DMS 273 (cell line): ENCODE results near the gene THAP11.
"Not testable (repeated sequence)": the region's sequence is repeated elsewhere in the genome, so short reads cannot be mapped to it uniquely, and the experiment has no call there.

Experiments
- DNase-seq: peaks from one replicate; lab custom pipeline; 2025; ENCODE audit not compliant: unreplicated experiment; lab: John Stamatoyannopoulos, UW

THAP11 gene

DNA sequence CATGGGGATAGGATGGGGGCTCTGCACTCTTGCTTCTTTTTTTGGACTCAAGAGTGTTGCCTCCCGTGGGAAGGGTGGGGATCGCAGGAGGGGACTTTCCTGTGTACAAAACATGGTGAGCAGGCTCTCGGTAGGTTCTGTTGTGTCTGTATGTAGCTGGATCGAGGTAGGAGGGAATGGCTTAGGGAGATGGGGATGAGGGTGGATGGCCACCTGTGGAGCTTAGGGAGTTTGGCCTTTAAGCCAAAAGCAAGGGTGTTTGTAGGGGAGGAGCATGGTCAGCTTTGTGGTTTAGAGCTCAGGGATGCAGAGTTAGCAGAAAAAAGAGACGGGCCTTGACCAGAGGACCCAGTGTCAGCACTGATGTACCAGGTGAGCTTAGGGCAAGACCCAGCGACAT is 19.8 kb downstream of the THAP11 start:
- no peak for DNase-seq

DNA sequence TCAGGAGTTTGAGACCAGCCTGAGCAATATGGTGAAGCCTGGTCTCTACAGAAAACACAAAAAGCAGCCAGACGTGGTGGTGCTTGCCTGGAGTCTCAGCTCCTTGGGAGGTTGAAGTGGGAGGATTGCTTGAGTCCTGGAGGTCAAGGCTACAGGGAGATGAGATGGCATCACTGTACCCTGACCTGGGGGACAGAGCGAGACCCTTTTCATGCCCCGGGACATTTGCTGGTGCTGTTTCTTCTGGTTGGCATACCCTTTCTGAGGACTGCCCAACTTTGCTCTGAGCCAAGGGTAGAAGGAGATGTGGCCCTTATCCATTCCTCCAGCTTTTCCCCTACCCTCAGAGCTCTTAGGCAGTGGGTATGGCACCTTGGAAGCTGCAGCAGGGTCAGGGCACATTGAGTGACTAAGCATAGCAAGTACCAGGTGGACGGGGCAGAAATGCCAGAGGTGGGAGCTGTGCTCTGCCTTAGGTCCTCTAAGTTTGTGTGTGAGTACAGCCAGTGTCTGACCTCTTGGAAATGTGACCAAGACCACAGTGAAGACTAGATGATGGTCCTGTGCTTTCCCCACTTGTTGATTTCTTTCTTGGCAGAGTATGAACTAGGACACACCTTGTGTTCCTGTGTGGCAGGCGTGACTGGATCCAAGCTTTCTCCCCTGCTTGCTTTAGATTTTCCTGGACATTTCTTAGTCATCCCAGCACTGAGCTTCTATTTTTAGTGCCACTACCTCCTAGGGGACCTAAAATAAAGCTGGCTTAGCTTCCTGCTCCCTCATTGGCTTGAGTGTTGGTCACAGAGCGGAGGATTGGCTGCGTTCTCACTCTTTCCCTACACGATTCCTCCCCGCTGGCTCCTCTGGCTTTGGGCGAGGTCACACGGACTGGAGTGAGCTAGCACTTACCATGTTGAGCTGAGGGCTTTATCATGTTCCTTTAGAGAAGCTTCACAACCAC is 20.8 kb downstream of the THAP11 start:
- no peak for DNase-seq

DNA sequence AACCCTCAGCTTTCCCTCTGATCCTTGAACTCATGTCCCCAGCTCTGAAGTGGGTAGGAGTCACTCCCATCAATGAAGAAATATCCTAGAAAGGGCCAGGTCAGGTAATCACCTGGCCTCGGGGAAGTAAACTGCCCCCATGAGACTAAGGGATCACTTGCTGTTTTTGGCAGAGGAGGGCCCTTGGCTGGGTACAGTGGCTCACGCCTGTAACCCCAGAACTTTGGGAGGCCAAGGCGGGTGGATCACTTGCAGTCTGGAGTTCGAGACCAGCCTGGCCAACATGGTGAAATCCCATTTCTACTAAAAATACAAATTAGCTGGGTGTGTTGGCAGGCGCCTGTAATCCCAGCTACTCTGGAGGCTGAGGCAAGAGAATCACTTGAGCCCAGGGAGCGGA is 21.9 kb downstream of the THAP11 start:
- not testable (repeated sequence) for DNase-seq

DNA sequence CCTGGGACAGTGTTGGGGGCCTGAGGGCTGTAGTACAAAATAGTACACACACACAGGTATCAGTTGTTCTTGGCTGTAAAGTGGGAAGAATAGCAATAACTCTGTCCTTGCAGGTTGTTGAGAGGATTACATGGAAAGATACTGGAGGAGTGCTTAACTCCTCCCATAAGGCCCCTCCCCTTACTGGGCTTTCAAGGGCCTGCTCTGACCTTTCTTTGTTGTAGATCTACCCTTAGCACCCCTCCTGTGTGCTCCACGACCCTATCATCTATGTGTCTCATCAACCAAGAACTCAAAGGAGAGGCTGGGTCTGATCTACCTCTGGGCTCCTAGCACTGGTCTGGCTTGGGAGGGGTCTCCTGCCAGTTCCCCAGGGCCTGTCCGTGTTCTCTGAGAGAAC is 22.5 kb downstream of the THAP11 start:
- no peak for DNase-seq

DNA sequence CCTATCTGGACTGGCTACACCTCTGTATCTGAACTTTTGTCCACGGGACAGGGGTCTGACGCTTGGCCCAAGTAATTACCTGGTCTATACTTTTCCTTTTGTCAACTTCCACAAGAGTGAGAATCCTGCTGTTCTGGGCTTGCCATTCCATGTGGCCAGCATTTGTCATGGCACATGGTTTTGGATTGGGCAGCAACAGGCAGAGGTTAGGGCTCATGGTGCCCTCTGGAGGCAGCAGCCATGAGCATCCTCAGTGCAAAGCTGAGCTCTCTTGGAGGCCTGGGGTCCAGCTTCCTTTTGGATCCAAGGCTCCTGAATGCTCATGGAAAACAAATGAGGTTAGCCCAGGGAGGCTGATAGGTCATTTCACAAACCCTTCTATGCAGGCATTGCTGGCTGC is 23.2 kb downstream of the THAP11 start:
- peak; percentile 69 for DNase-seq

DNA sequence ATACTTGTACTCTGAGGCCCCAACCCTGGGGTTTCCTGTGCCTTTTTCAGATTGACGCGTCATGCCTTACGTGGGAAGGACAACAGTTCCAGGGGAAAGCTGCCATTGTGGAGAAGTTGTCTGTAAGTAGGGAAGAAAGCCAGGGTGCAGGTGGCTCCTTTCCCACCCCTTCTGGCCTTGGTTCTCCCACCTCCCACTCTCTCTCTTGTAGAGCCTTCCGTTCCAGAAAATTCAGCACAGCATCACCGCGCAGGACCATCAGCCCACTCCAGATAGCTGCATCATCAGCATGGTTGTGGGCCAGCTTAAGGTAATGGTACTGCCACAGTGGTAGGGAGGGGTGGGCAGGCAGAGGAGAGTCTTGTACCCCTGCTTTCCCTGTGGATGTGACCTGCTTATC is 26.2 kb downstream of the THAP11 start:
- DNase-seq, result no peak

DNA sequence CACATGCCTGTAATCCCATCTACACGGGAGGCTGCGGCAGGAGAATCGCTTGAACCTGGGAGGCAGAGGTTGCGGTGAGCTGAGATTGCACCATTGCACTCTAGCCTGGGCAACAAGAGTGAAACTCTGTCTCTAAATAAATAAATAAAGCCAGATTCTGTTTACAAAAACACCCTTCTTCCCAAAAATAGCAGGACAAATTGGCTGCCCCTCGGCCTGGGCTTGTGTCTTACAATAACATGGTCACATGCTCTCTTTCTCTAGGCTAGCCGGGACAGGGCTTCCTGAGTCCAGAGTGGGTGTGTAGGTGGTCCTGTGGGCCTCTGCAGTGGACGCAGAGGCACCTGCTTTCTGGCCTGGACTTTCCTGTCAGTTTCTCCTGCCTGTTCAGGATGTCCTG is 27.5 kb downstream of the THAP11 start:
- DNase-seq, result no peak

DNA sequence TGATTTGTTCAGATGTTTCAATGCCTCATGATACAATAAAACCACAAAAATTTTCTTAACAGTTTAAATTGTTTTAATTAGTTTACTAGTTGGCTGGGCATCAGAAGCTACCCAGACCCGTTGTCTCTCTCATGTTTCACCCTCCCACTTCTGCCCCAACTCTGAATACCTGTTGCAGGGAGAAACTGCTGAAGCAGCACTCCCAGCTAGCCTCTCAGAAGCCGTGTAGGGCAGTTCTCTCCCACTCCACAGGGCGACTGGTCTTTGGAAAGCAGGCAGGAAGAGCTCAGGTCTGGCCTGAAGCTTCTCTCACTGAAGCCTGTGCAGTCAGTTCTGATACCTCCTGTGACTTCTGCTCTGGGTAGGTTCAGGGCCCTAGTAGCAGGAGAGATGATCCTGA is 29.1 kb downstream of the THAP11 start:
- no peak for DNase-seq

DNA sequence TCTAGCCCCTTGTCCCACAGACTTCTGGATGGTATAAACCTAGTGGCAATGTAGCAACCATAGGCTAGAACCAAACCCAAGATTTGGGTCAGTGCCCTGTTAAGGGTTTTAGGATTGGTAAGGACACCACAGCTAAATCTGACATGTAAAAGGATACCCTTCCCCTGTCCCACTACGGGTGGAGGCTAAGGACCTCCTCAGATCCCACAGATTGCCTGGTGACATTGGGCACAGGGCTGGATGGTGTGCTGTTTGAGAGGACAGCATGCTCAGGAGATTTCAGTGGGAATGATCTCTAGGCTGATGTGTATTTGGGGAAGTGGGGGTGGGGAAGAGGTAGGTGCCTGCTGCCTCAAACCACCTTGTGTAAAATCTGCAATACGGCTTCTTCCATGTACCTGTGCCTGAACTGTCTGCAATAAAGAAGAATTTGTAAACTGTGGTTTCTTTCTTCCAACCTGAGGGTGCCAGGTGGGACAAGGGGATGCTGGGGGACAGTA is 30.1 kb downstream of the THAP11 start:
- no peak for DNase-seq

DNA sequence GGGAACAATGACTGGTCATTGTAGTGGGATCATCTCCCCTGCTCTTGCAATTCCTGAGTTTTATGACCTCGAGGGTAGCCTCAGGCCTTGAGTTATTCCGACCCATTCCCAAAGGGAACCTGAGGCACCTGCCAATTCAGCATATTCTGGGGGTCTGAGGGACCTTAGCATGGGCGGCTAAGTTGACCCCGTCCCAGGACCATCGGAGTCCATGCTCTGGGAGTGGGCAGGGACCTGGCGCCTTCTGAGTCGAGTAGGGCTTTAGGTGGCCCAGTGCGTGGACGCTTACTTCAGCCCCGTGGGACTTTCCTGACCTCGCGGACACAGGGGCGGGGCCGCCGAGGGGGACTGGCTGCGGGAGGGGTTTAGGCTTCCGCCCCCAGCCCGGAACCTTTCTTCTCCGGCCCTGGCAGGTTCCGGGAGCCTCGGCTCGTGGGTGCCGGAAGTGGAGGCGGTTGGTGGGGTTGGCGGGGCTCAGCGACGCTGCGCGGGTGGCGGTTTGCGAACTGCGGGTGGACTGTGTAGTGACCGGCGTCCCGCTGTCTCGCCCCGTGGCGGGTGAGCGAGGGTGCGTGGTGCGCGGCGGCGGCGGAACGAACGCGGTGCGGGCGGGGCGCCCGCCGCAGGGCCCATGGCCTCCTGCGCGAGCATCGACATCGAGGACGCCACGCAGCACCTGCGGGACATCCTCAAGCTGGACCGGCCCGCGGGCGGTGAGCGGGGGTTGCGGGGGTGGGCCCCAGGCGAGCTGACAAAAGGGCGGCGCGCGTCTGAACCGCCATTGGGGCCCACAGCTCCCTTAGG is 30.7 kb downstream of the THAP11 start, which contains the start of gene EDC4:
Gene EDC4, plus strand, starts transcription at position 422 of the 804 bp plus-strand sequence. Its CDS starts 210 bp downstream, at position 632.
- peak; percentile 92 for DNase-seq

DNA sequence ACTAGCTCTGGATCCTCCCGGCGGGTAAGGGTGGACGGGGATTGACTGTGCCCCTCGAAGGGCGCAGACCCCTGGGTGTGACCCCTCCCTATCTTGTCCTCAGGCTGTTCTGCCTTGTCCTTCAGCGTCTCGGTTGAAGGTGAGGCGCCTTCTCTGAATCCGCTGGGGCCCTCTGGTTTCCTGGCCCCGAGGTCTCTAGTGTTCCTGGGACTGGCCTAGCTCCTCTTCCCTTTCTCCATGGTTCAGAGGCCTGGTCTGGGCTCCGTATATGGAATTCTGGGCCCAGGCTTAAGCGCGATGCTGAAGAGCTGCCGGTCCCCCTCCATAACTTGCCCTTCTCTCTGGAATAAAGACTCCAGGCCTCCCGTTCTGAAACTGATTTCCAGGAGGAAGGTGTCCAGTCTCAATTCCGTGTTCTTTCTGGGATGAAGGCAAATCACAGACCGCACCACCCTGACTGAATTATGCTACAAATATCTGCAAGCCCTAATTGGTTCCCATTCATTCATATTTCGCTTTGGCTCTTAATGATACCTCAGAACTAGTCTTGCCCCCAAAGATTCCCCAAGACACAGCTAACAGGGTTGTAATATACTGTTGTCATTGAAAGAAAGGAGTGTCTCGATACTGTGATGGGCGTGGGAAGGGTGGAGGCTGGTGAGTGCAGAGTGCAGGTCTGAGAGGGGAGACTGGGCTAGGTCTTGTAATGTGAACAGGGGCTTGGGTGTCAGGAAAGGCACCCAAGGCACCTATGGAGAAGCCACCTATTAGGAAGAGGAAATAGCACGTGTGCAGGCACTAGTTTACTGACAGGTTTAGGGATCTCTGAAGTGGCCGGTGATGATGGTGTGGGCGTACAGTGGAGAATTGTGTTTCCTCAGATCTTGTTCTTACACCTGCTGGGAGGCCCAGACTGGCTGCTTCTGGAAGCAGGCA is 31.6 kb downstream of the THAP11 start:
- DNase-seq, result peak; percentile 55

DNA sequence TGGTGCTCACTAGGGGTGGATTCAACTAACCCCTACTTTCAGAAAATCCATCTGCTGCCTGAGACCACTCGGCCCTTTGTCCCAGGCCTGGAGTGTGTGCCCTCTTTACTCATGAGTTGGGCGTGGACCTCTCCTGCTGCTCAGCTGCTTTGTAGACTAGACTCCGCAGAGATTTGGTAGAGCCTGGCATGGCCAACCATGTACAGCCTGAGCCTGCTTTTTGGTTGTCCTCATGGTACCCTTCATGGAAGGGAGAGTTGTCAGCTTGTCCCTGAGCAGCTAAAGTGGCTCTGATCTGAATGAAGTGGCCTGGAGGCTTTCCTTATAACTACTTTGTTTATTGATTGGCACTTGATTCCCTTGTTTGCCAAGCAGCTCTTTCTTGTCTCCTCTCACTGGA is 32.3 kb downstream of the THAP11 start:
- no peak for DNase-seq

DNA sequence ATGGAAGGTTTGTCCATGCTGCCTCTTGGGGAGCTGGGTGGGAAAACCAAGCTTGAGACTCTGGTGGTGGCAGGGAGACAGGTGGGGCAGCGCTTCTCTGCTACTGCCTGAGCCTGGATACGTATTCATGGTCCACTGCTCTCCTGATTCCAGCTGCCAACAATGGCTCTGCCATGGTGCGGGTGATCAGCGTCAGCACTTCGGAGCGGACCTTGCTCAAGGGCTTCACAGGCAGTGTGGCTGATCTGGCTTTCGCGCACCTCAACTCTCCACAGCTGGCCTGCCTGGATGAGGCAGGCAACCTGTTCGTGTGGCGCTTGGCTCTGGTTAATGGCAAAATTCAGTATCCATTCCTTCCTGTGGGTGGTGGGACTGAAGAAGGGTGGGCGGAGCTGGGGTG is 34.9 kb downstream of the THAP11 start:
- DNase-seq, result no peak

DNA sequence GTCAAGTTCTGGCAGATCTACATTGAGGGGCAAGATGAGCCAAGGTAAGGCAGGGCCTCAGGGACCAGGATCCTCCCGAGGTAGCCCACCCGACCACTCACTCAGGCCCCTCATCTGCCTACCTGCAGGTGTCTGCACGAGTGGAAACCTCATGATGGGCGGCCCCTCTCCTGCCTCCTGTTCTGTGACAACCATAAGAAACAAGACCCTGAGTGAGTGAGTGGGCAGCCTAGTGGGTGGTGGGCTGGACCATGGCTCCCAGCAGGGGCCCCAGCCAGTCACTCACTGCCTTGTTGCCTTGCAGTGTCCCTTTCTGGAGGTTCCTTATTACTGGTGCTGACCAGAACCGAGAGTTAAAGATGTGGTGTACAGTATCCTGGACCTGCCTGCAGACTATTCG is 36.1 kb downstream of the THAP11 start:
- DNase-seq, result no peak

DNA sequence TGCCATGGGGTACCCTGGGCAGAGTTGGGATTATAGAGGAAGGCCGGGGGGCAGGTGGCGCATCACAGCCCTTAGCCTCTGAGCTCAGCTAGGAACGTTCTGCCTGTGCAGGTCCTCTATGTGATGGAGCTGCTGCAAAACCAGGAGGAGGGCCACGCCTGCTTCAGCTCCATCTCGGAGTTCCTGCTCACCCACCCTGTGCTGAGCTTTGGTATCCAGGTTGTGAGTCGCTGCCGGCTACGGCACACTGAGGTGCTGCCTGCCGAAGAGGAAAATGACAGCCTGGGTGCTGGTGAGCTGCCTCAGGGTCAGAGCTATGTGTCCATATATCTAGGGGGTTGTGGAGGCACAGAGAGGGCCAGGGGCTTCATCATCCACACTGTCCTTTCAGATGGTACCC is 36.7 kb downstream of the THAP11 start:
- no peak for DNase-seq

DNA sequence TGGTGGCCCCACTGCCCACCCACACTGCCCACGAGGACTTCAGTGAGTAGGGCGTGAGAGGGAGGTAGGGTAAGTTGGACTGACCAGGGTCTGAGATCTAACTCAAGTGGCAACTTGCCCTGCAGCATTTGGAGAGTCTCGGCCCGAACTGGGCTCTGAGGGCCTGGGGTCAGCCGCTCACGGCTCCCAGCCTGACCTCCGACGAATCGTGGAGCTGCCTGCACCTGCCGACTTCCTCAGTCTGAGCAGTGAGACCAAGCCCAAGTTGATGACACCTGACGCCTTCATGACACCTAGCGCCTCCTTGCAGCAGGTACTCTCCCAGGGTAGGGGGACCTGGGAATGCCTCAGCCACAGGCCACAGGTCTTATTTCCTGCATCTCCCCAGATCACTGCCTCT is 37.3 kb downstream of the THAP11 start:
- no peak for DNase-seq

DNA sequence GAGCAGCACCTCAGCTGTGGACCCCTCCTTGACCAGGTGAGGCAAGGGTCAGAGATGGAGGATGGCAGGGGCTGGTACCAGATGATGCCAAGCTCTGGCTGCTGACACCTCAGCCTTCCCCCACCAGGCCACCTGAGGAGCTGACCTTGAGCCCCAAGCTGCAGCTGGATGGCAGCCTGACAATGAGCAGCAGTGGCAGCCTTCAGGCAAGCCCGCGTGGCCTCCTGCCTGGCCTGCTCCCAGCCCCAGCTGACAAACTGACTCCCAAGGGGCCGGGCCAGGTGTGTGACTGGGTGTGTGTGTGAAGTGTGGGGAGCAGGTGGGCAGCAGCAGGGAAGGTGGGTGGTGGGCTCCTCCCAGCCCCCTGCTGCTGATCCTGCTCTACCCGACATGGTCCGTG is 37.8 kb downstream of the THAP11 start:
- no peak for DNase-seq

DNA sequence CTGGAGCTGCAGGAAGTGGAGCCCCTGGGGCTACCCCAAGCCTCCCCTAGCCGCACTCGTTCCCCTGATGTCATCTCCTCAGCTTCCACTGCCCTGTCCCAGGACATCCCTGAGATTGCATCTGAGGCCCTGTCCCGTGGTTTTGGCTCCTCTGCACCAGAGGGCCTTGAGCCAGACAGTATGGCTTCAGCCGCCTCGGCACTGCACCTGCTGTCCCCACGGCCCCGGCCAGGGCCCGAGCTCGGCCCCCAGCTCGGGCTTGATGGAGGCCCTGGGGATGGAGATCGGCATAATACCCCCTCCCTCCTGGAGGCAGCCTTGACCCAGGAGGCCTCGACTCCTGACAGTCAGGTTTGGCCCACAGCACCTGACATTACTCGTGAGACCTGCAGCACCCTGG is 38.5 kb downstream of the THAP11 start:
- DNase-seq, result no peak

DNA sequence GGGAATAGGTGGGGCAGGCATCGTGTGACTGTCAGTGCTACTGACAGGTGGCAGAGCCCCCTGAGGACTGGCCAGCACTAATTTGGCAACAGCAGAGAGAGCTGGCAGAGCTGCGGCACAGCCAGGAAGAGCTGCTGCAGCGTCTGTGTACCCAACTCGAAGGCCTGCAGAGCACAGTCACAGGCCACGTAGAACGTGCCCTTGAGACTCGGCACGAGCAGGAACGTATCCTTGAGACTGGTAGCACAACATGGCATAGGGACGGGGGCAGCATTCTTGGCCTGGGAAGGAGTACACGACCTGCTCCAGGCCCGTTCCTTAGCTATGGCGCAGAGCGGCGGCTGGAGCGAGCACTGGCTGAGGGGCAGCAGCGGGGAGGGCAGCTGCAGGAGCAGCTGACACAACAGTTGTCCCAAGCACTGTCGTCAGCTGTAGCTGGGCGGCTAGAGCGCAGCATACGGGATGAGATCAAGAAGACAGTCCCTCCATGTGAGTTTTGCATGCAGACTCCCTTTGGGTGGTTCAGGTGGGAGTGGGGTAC is 39.6 kb downstream of the THAP11 start:
- no peak for DNase-seq

DNA sequence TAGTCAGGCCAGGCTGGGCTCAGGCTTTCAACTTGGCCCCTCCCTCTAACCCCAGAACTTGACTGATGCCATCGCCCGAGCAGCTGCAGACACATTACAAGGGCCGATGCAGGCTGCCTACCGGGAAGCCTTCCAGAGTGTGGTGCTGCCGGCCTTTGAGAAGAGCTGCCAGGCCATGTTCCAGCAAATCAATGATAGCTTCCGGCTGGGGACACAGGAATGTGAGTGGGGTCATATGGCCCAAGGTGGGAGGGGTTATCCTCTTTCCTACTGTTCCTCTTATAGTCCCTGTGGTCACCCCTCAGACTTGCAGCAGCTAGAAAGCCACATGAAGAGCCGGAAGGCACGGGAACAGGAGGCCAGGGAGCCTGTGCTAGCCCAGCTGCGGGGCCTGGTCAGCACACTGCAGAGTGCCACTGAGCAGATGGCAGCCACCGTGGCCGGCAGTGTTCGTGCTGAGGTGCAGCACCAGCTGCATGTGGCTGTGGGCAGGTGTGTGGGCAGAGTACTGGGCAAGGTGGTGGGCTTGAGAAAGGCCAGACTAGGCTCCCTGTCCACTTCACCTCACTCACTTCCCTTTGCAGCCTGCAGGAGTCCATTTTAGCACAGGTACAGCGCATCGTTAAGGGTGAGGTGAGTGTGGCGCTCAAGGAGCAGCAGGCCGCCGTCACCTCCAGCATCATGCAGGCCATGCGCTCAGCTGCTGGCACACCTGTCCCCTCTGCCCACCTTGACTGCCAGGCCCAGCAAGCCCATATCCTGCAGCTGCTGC is 40.4 kb downstream of the THAP11 start:
- DNase-seq, result peak; percentile 42
